ENCODE results near the gene RBM28.
"Not testable (repeated sequence)": the region's sequence is repeated elsewhere in the genome, so short reads cannot be mapped to it uniquely, and the experiment has no call there.

RBM28 gene

DNA sequence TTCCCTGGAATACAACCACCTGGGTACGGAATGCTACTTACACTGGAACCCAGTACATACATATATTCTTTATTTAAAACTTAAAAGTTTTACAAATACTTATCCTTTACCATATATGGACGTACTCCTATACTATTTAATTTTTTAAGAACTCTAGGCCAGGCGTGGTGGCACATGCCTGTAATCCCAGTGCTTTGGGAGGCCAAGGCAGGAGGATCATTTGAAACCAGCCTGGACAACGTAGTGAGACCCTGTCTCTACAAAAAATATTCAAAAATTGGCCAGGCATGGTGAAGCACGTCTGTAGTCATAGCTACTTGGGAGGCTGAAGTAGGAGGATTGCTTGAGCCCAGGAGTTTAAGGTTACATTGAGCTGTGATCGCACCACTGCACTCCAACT is 2.0 kb downstream of the RBM28 start:
- DNase-seq = no peak

DNA sequence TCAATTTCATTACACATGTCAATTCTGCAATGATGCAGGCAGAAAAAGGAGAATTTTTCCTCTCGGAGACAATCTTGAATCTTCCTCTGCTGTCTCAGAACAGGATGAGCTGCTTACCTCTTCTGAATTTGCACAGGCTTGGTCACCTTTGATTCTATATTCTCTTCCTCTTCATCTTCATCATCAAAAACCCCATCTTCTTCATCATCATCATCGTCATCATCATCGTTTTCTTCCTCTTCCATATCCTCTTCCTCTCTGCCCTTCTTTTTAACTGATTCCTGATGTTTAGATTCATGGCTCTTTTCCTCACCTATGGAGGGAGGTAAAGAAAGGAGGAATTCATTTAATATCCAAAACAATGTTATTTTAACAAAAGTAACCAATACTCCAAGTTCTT is 8.0 kb downstream of the RBM28 start:
- DNase-seq = no peak

DNA sequence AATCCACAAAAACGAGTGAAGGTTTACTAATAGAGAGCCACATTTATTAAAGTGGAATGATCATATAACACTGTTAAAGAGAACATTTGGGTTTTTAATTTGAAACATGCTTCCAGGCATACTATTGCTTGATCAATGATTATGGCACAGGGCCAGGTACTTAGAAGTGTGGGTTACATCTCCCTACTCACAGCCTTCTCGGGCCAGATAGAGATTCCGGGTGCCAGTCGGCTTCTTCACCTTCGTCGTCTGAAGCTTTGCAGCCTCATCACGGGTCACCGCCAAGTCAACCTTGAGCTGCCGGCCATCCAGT is 19.4 kb downstream of the RBM28 start:
- DNase-seq = no peak

DNA sequence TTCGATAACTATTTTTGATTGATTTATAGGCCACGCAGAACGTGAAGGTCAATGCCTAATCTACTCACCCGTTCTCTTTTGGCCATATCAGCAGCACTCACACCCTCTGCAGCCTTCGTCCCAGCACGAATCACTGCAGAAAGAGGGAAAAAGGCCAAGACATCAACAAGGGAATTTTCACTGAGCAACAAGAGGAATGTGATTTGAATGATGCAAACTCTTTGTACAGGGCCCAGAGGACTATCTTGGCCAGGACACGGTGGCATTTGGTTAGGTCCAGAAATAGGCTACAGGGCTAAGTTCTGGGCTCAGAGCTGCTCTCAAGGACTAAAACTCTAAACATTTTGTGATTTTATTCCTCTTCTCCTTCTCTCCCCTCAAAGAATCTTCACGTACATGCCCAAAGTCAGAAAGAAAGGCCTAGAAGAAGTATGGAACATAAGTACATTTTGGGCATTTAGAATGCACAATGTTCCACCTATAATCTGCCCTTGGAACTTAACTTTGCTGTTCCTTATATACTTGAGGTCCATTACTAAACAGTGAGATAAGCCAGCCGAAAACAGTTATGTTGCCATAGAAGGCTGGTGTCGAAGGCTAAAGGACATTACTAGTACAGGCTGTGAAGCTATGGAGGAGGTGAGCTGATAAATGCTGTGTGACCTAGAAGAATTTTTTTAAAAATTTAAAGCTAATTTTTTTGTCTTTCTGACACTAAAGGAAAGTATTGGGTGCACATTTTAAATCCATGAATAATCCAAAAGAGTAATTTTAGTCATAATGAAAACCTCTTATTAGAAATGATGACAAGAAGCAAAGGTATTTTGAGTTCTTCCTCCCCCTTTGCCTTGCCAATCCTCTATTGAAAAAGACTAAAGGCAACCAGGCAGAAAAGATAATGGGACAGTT is 20.0 kb downstream of the RBM28 start:
- DNase-seq = no peak

DNA sequence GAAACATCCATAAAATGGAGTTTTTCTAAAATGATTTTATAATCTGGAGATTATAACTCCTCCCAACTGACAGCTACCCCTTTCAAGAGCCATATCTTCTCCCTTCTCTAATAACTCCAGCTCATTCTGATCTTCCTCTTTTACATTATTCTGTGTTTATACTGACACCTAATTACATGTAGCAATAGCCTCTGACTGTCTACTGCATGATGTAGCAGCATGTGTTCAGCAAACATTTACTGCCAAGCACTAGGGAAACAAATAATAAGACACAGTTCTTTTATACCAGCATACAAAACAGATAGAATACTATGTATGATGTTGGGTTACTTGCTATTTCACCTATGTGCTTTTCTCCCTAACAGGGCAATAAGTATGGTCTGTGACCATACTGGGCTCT is 20.7 kb downstream of the RBM28 start:
- DNase-seq = no peak

DNA sequence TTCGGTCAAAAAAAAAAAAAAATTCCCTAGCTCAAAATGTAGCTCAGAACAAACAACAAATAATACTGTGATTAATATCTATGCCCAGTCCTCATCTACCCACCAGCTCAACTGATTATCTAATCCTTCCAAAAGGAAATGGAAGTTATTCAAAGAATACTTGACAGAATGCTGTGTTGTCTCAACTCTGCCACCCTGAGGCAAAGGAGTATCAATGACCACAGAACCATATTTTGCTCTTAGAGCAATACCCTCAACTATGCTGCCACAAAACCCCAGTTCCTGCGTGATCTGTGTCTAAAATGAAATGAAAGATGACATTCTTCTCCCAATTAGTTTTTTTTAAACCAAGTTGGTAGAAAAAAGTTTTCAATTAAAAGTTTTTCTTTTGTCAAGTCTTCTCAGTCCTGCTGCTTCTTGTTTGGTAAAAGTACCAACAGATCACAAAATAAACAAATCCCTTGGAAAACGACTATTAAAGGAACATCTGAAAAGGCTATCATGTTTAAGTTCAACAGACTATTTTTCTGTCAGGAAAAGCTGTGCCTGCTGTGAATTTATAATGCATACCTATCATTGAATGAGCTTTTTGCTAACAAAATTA is 21.6 kb downstream of the RBM28 start:
- DNase-seq = peak; percentile 9

DNA sequence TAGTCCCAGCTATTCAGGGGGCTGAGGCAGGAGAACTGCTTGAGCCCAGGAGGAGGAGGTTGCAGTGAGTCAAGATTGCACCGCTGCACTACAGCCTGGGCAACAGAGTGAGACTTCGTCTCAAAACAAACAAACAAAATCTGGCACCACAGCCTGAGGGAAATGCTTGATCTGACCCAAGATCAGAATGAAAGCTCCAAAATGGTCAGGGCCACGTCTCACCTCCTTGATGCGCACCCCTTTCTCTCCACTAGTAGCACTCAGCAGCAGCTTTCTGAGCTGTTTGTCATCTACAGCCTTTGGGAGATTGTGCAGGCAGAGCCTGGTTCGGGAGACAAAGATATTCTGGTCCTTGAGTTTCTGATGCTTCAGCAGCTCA is 22.7 kb downstream of the RBM28 start:
- DNase-seq = no peak

DNA sequence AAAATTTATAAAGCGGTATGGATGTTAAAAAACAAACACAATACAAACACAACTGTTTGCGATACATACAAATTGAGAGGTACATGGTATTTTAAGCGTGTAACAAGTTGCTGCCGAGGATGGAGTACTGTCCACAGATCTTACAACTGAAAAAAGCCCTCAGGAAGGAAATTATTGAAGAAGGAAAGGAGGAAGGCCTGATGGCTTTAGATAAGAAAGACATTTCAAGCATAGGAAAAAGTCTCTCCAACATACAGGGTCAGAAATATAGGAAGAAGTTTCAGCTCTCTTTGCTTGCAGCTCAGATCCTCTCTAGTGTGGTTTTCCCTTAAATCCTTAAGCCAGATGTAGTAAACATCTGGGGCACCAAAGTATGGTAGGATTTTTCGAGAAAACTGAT is 25.0 kb downstream of the RBM28 start:
- no peak for DNase-seq

DNA sequence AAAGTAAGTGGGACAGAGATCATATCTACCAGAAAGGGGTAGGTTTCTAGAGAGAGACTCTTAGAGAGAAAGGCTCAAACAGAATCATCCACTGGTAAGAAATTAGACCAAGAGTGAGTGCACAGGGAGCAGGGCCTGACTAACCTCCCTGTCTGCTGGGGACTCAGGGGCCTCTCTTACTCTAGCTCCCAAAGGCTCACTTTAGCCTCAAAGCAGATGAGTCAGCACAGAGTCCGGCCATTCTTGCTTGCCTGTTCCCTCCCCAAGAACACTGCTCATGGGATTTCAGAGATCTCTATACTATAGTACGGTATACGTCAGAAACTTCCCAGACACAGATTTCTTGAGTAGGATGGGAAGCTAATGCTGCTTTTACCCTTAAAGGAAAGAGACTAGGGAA is 32.7 kb downstream of the RBM28 start:
- no peak for DNase-seq

DNA sequence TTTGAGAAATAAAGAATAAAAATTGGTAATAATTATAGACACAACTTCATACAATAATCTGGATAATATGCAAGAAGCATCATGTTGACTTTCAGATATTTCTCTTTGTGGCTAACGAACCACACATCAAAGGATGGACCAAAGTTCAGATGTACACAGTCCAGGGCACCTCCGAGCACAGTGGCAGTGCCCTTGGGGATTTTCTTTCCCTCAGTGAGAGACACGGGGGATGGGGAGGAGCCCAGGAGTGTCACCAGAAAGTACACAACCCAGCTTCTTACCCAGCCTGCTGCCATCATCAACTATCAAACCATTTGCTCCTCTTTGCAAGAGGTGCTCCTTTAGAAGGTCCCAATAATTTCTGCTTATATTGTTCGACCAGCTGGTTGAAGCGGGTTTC is 33.2 kb downstream of the RBM28 start:
- no peak for DNase-seq

DNA sequence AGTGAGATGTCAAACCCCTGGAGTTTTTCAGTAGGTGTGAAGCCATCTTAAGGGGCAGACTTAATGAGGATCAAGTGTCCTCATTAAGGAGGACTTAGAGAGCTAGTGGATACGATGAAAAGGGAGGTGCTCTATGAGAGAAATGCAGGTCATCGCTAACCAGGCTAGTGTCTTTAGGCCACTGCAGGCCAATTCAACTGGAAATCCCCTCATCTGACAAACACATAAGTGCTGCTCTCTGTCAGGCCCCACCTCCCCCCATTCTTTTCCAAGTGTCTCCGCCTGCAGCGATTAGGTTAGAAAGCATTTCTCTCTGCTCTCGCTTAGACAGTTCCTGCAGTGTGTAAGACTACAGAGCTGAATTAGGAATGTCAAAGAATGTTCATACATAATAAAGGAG is 33.7 kb downstream of the RBM28 start:
- no peak for DNase-seq

DNA sequence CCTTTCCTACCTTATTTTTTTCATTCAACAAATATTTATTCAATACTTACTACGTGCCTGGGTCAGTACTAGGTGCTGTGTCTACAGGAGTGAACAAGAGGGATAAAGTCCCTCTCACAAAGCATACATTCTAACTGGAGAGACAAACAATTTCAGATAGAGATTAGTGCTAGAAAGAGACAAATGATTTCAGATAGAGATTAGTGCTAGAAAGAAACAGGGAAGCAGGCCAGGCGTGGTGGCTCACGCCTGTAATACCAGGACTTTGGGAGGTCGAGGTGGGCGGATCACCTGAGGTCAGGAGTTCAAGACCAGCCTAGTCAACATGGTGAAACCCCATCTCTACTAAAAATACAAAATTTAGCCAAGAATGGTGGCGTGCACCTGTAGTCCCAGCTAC is 34.6 kb downstream of the RBM28 start:
- DNase-seq = no peak

DNA sequence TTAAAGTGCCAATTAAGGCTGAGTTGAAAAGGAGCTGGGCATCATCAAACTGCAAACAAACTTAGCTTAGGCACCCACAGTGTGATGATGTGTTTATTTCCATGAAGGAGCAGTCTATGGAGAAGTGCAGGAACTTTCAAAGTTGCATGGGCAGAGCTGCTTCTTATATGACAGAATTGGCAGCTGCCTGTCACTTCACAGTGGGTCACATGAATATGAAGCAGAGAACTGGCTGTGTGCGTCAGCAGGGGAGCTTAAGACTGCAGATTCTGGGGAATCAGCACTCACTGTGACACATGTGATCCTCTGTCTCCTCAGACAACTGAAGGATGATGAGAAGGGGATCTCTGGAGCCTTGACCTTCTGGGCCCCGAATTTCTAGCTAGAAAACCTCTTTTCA is 36.6 kb downstream of the RBM28 start:
- no peak for DNase-seq

DNA sequence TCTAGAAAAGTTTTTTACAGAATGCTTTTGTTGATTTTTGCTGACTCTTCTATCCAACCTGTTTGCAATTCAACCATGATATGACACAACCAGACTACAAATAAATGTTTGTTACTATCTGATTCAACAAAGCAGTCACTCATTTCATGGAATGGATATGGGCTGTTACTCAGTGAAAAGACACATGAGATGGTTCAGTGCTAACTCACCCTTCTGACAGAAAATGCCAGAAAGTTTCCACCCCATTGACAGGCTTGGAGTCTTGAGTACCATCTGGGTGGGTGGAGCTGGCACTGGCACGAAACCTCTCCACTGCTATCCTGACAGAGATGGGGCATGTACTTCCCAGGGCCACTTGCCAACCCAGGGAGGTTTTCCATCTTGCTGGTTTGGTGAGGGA is 39.5 kb downstream of the RBM28 start:
- DNase-seq = no peak

DNA sequence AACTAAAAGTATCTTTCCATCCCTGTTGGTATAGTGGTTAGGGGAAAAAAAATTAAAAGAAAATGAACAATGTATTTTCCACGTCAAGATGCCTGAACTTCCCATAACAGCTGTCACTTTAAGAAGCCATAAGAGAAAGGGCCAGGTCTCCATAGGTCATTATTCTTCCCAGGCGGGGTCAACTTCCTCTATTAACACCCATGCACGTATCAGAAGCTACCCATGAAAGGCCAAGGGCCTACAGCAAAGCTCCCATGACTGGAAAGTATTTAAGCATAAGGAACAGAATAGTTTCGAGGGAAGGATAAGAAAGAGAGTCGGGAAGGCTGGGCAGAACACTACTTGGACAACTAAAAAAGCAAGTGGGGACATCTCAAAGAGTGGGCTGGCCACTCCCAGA is 40.1 kb downstream of the RBM28 start:
- DNase-seq = no peak

DNA sequence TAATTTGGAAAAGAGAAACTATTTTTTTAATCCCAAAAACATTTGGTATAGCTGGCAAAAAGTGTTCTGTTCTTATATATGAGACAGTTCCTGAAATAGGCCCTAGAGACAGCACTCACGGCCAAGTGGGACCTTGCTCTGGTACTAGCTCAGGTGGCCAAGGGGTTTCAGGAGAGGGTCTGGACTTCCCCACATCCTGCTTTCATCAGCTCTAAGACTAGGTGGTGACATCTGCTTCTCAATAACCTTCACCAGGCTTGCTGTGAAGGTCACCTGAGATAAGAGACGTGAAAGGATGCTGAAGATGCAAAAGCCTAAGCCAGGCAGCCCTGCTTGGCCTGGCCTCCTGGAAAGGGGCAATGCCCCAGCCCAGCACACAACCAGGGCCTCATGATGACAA is 40.6 kb downstream of the RBM28 start:
- DNase-seq = no peak

DNA sequence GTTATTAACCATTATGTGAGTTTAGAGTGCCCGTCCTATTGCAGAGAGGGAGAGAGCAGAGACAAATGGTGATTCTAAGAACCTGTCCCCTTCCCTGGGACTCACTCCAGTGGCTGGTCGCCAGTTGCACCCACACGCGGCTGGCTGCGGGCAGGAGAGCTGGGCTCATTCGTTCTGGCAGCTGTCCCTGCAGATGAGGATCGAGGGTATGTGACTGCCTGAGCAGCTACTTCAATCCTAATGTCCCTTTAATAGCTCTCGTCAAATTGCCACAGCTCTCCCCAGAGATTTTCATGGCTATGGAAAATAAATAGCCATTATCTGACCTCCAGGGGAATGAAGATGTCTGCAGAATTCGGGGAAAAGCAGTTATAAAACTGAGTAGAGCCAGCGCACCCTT is 41.6 kb downstream of the RBM28 start:
- no peak for DNase-seq

DNA sequence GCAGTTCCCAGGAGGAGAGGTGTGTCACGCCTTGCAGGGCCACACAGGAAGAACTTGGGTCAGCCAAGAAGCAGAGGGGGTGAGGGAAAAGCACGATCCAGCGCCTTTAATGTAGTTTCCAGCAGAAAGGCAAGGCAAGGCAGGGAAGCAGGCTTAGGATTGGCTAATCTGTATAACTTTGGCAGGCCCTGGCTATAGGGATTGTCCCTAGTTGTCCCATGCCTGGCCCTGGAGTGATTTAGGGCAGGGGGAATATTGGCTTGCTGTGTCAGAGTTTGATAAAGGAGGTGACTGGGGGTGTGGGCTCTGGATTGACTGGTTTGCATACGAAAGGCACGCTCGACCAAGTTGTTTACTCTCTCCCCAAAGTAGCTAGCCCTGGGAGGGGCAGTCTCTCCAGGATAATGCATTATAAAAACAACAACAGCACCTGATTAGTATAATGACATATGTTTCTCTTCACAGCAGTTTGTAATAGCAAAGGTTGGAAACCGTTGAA is 44.5 kb downstream of the RBM28 start:
- DNase-seq = no peak

DNA sequence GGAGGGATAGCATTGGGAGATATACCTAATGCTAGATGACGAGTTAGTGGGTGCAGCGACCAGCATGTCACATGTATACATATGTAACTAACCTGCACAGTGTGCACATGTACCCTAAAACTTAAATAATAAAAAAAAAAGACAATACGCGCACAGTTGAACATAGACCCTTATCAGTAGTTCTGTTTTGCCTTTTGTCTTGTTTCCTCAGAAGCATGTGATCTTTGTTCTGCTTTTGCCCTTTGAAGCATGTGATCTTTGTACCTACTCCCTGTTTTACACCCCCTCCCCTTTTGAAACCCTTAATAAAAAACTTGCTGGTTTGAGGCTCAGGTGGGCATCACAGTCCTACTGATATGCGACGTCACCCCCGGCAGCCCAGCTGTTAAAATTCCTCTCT is 45.7 kb downstream of the RBM28 start:
- DNase-seq = not testable (repeated sequence)

DNA sequence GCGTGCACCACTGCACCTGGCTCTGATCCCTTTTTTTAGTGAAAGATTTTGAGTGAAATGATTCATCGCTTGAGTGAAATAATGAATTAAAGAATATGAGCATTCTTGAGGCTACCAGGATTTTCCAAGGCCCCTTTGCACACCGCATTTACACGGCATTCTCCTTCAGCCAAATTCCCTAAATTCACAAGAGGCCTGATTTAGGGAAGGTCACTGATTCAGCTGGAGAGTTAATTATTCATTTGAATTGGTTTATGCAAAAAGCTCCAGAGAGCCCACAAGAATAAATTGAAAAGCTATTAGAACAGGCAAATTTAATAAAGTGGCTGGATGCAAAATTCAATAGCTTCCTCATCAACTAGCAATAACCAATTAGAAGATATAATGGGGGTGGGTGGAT is 56.2 kb downstream of the RBM28 start:
- DNase-seq = no peak

DNA sequence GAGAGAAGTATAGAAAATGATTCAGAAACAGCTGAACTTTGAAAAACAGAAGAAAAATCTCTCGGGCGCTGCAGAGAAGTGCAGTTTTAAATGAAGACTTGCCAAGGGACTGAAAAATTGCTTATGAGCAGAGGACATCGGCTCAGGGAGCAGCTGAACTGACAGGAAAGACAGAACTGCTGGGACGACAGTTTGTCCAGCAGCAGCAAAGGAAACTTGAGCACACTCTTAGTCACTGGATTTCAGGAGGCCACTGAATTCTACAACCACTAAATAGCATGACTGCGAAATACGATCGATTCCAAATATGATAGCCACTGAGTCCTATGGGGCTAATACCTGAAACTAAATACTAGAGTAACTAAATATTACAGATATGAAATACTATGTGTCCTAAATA is 59.6 kb downstream of the RBM28 start:
- DNase-seq = no peak

DNA sequence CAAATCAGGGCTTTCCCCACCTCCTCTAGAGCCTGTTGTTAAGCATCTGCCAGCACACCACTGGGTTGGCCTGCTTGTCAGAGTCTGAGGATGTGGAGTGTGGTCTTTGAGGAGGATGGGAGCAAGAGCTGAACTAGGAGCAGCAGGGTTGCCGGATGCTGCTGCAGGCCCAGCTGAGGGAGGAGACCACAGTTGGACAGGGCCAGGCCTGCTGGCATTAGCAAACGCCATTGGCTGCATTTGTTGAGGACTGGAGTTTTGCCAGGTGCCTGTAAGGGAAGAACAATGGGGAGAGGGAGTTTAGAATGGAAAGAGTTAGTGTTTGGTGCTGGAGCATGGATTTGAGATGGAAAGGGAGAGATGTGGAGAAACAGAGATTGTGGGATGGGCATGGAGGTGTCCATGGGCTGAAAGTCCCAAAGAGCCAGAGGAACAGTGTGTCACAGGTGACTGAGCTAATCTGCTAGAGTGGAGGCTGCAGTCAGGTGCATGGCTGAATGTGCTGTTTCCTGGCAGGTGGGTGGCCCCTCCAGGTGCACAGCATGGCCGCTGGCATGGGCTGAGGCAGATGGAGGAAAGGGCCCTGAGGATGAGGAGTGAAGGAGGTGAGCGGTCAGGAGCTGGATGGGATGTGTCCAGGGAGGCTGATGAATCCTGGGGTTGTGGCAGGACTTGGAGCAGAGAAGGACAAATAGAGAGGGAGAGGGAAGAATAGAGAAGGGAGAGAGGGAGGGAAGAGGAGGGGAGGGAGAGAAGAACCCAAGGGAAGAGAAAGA is 61.9 kb downstream of the RBM28 start:
- no peak for DNase-seq

DNA sequence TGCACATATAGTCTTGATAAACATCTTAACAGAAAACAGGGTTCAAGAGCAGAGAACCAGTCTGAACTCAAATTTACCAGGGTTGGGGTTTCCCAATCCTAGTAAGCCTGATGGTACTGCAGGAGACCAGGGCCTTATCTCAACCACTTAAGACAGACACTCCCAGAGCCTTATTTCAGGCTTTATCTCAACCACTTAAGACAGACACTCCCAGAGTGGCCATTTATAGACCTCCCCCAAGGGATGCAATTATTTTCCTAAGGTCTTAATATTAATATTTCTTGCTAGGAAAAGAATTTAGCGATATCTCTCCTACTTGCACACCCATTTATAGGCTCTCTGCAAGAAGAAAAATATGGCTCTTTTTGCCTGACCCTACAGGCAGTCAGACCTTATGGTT is 63.3 kb downstream of the RBM28 start:
- not testable (repeated sequence) for DNase-seq

DNA sequence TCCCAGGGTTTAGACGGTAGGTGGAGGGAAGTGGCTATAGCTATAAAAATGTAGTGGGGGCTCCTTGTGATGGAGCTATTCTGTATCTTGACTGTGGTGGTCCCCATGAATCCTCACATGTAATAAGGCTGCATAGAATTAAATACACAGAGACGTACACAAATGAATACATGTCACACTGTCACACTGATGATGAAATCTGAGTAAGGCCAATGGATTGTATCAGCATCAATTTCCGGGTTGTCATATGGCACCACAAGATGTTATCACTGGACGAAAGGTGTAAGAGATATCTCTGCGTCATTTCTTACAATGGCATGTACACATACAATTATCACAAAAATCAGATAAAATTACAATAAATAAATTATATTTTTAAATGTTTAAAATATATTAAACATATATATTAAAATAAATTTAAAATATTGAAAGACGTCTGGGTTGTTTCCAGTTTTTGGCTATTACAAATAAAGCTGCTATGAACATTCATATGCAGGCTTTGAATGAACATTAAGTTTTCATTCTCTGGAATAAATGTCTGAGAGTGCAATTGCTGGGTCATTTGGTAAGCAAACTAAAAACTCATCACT is 64.5 kb downstream of the RBM28 start:
- no peak for DNase-seq
